Stomach (tissue), 9 donors: ENCODE data around the gene BET1L. TPM values are rescaled to one million over a fixed set of nuclear protein-coding genes. Genes with fewer than 3 reads are reported as not detected.

ENCODE experiments used
- DNase-seq, 2 donors: peaks; one replicate each; pipeline versions ENCODE4 v3.0.0 to v3.0.0-alpha.2; 2013 to 2019
- H3K27ac ChIP-seq, 5 donors: fragments of 200-600 bp in 4 of 5; sonication (generic) in 4 of 5; one replicate each; pipeline ENCODE4 v1.5.1; 2013 to 2019; ENCODE audit warnings: mild to moderate bottlenecking in 1 of 5, moderate library complexity in 1 of 5
- H3K27me3 ChIP-seq, 3 donors: fragments of 200-600 bp; sonication (generic); one replicate each; pipeline ENCODE4 v1.5.1; 2017 to 2019; ENCODE audit warnings: mixed run types in 1 of 3
- H3K36me3 ChIP-seq, 4 donors: fragments of 200-600 bp; sonication (generic); 1 replicate in 3 of 4; 2 replicates in 1 of 4; pipeline ENCODE4 v1.5.1; 2016 to 2019
- H3K4me1 ChIP-seq, 4 donors: fragments of 200-600 bp; sonication (generic); one replicate each; pipeline ENCODE4 v1.5.1; 2016 to 2019
- H3K4me3 ChIP-seq, 4 donors: fragments of 200-600 bp; sonication (generic) in 3 of 4; one replicate each; pipeline ENCODE4 v1.5.1; 2016 to 2019; ENCODE audit warnings: mild to moderate bottlenecking in 1 of 4
- H3K9me3 ChIP-seq, 4 donors: fragments of 200-600 bp; sonication (generic); one replicate each; pipeline ENCODE4 v1.5.1; 2016 to 2019
- CTCF ChIP-seq, 7 experiments: fragments of 450-650 bp in 4 of 7; fragments of 200-600 bp in 3 of 7; sonication (generic) in 3 of 7; IDR thresholded peaks; one replicate each; pipeline ENCODE4 v1.5.1; 2016 to 2019; ENCODE audit warnings: antibody characterized with exemption in 7 of 7, control low read depth in 2 of 7, mild to moderate bottlenecking in 1 of 7
- EP300 ChIP-seq: sonication (generic); formaldehyde crosslinking; IDR thresholded peaks from one replicate; pipeline ENCODE4 v1.6.1; 2017; ENCODE audit warnings: antibody characterized with exemption
- POLR2A ChIP-seq, 4 donors: fragments of 450-650 bp; IDR thresholded peaks; one replicate each; pipeline ENCODE4 v1.6.1; 2016; ENCODE audit warnings: antibody characterized with exemption in 4 of 4, control low read depth in 2 of 4, mild to moderate bottlenecking in 1 of 4, moderate library complexity in 1 of 4
- POLR2AphosphoS5 ChIP-seq, 3 donors: sonication (generic); formaldehyde crosslinking; IDR thresholded peaks; one replicate each; pipeline ENCODE4 v1.6.1; 2016; ENCODE audit warnings: antibody characterized with exemption in 3 of 3
- WGBS, 5 donors: extraction: QIAGEN DNeasy Blood & Tissue Kit in 3 of 5; methylation state at CpG; one replicate each; pipeline versions ENCODE4 v1.1.5 to v1.1.7; 2013 to 2018; 5-methylcytosine and 5-hydroxymethylcytosine counted together
- intact Hi-C: fragments of 100-400 bp; cut with DNase I; formaldehyde crosslinking; loops from one replicate; pipeline ENCODE4 v1.15.1; 2023; ENCODE audit warnings: low total_unique reads
- polyA plus RNA-seq, 3 donors: library from polyadenylated mRNA; stranded (reverse); fragments of 200-250 nt; gene quantifications; one replicate each; pipeline ENCODE4 v1.2.3, GENCODE V29; 2013
- total RNA-seq, 5 donors: library from RNA; depleted of rRNA; stranded (reverse); fragments of >200 nt; gene quantifications; one replicate each; pipeline versions ENCODE4 v1.1.0 to v1.2.3, GENCODE V29; 2014 to 2016
- donor health status: healthy with polysubstance abuse.
- donor health status: Bipolar disorder and iron deficiency.
- donor health status: healthy.

The BET1L gene
- total and polyA plus RNA-seq, 8 donors = 7.0 to 38.3 (median 26.6) TPM

GRCh38 chr11:203056-203944 is 3.9 kb downstream of the BET1L start:
- no peaks in the 10 kb centered on the region for H3K27me3 ChIP-seq
- DNase-seq = peak in 1 of 2 donors; percentile 17
- no peak overlapping the region for H3K4me3 ChIP-seq
- WGBS, 5 donors = 76 to 90% (median 86%) methylated on average over 7 of the region's 7 CpGs
- H3K4me1 ChIP-seq = peaks cover 13 to 55% (median 44%) of the 10 kb centered on the region in 4 donors
- no peak for TF ChIP-seq POLR2A (IDR thresholded peaks at IDR 0.05)
- TF ChIP-seq EP300 = no peak
- TF ChIP-seq POLR2AphosphoS5 (IDR thresholded peaks at IDR 0.05) = no peak
- no peak for TF ChIP-seq CTCF (IDR thresholded peaks at IDR 0.05)
- H3K36me3 ChIP-seq = peaks cover 12 to 58% (median 55%) of the 10 kb centered on the region in 4 donors
- no peaks in the 10 kb centered on the region for H3K9me3 ChIP-seq
- peak overlapping the region in 1 of 5 donors; percentile 48 for H3K27ac ChIP-seq
- intact Hi-C loops = no loop called here

GRCh38 chr11:202490-202889 is 4.7 kb downstream of the BET1L start:
- Histone ChIP-seq H3K4me1 (peaks cover 13 to 55% (median 40%) of the 10 kb centered on the region in 4 donors), H3K36me3 (peaks cover 12 to 58% (median 55%) of the 10 kb centered on the region in 4 donors), H3K4me3 (no peak overlapping the region), H3K9me3 (no peaks in the 10 kb centered on the region), H3K27ac (peak overlapping the region in 2 of 5 donors; percentile 18 to 48), H3K27me3 (no peaks in the 10 kb centered on the region)
- TF ChIP-seq CTCF (IDR thresholded peaks at IDR 0.05) = no peak
- TF ChIP-seq EP300 = no peak
- TF ChIP-seq POLR2A (IDR thresholded peaks at IDR 0.05) = no peak
- no peak for TF ChIP-seq POLR2AphosphoS5 (IDR thresholded peaks at IDR 0.05)
- 78 to 88% (median 81%) methylated on average over 8 of the region's 8 CpGs for WGBS, 5 donors
- intact Hi-C loops = no loop called here
- DNase-seq = peak in 1 of 2 donors; percentile 14

GRCh38 chr11:201966-202365 is 5.2 kb downstream of the BET1L start:
- Histone ChIP-seq H3K9me3 (no peaks in the 10 kb centered on the region), H3K27me3 (no peaks in the 10 kb centered on the region), H3K36me3 (peaks cover 12 to 58% (median 55%) of the 10 kb centered on the region in 4 donors), H3K4me3 (no peak overlapping the region), H3K27ac (peak overlapping the region in 2 of 5 donors; percentile 18 to 48), H3K4me1 (peaks cover 13 to 55% (median 40%) of the 10 kb centered on the region in 4 donors)
- WGBS, 5 donors = 68 to 75% (median 74%) methylated on average over 15 of the region's 15 CpGs
- no peak for TF ChIP-seq POLR2AphosphoS5 (IDR thresholded peaks at IDR 0.05)
- no peak for TF ChIP-seq EP300
- no peak for TF ChIP-seq POLR2A (IDR thresholded peaks at IDR 0.05)
- TF ChIP-seq CTCF (IDR thresholded peaks at IDR 0.05) = no peak
- intact Hi-C loops = no loop called here
- DNase-seq = peak in 1 of 2 donors; percentile 21

GRCh38 chr11:200224-201003 is 6.8 kb downstream of the BET1L start:
- TF ChIP-seq EP300 (no peak), POLR2A (IDR thresholded peaks at IDR 0.05) (no peak), CTCF (IDR thresholded peaks at IDR 0.05) (no peak), POLR2AphosphoS5 (IDR thresholded peaks at IDR 0.05) (no peak)
- WGBS, 5 donors = 90 to 93% (median 92%) methylated on average over 13 of the region's 13 CpGs
- Histone ChIP-seq H3K27me3 (no peaks in the 10 kb centered on the region), H3K36me3 (peaks cover 12 to 56% (median 51%) of the 10 kb centered on the region in 4 donors), H3K4me3 (no peak overlapping the region), H3K27ac (no peak overlapping the region), H3K4me1 (peaks cover 2 to 42% (median 27%) of the 10 kb centered on the region in 4 donors), H3K9me3 (no peaks in the 10 kb centered on the region)
- intact Hi-C loops = no loop called here
- peak in 1 of 2 donors; percentile 22 for DNase-seq
